ENCODE measurements around the gene EIF1.

GRCh38 chr17:41679740-41680425, 8.8 kb upstream of the EIF1 start:
- no peak for TF ChIP-seq POLR2AphosphoS5 (IDR thresholded peaks at IDR 0.05; ENCODE audit: low read depth)
- TF ChIP-seq, protein P1, sequence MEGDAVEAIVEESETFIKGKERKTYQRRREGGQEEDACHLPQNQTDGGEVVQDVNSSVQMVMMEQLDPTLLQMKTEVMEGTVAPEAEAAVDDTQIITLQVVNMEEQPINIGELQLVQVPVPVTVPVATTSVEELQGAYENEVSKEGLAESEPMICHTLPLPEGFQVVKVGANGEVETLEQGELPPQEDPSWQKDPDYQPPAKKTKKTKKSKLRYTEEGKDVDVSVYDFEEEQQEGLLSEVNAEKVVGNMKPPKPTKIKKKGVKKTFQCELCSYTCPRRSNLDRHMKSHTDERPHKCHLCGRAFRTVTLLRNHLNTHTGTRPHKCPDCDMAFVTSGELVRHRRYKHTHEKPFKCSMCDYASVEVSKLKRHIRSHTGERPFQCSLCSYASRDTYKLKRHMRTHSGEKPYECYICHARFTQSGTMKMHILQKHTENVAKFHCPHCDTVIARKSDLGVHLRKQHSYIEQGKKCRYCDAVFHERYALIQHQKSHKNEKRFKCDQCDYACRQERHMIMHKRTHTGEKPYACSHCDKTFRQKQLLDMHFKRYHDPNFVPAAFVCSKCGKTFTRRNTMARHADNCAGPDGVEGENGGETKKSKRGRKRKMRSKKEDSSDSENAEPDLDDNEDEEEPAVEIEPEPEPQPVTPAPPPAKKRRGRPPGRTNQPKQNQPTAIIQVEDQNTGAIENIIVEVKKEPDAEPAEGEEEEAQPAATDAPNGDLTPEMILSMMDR (conservative IDR thresholded peaks at IDR 0.05; ENCODE audit: low read depth in 2 of 2) = no peak
- TF ChIP-seq, protein P2, sequence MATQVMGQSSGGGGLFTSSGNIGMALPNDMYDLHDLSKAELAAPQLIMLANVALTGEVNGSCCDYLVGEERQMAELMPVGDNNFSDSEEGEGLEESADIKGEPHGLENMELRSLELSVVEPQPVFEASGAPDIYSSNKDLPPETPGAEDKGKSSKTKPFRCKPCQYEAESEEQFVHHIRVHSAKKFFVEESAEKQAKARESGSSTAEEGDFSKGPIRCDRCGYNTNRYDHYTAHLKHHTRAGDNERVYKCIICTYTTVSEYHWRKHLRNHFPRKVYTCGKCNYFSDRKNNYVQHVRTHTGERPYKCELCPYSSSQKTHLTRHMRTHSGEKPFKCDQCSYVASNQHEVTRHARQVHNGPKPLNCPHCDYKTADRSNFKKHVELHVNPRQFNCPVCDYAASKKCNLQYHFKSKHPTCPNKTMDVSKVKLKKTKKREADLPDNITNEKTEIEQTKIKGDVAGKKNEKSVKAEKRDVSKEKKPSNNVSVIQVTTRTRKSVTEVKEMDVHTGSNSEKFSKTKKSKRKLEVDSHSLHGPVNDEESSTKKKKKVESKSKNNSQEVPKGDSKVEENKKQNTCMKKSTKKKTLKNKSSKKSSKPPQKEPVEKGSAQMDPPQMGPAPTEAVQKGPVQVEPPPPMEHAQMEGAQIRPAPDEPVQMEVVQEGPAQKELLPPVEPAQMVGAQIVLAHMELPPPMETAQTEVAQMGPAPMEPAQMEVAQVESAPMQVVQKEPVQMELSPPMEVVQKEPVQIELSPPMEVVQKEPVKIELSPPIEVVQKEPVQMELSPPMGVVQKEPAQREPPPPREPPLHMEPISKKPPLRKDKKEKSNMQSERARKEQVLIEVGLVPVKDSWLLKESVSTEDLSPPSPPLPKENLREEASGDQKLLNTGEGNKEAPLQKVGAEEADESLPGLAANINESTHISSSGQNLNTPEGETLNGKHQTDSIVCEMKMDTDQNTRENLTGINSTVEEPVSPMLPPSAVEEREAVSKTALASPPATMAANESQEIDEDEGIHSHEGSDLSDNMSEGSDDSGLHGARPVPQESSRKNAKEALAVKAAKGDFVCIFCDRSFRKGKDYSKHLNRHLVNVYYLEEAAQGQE (IDR thresholded peaks at IDR 0.05; ENCODE audit: unreplicated experiment) = no peak
- TF ChIP-seq STAT1 (IDR thresholded peaks at IDR 0.05; ENCODE audit: unreplicated experiment) = no peak
- TF ChIP-seq EZH2 (IDR thresholded peaks at IDR 0.05; ENCODE audit: low read depth, unreplicated experiment) = no peak

All from GM23338 (cell line).